GM13977 (cell line): ENCODE measurements around the gene TMED5.

Source experiments
- DNase-seq: peaks from one replicate; pipeline ENCODE4 v3.0.0; 2012; ENCODE audit warnings: low spot score
- CTCF ChIP-seq: IDR thresholded peaks from 2 replicates; pipeline ENCODE4 v1.5.1; 2012; ENCODE audit warnings: mild to moderate bottlenecking, control low read depth; ENCODE audit not compliant: insufficient read depth; ENCODE audit errors: extremely low read depth, missing control alignments
- in situ Hi-C: fragments of 300-500 bp; cut with MboI; formaldehyde crosslinking; loops from one replicate; pipeline ENCODE4 v1.12.0; 2022; ENCODE audit warnings: low sequenced_read_pairs, low pct_unique_long_range_greater_than_20kb, mixed read lengths, inconsistent platforms; ENCODE audit not compliant: unreplicated experiment

The TMED5 gene

GRCh38 chr1:93111561-93111960, 68.7 kb downstream of the TMED5 start:
- in situ Hi-C loops = no loop called here
- no peak for TF ChIP-seq CTCF
- DNase-seq = no peak

- no peak for DNase-seq
- TF ChIP-seq CTCF = no peak
- in situ Hi-C loops = no loop called here
Measured at GRCh38 chr1:93111065-93111464, 69.1 kb downstream of the TMED5 start.

- TF ChIP-seq CTCF = no peak
- no peak for DNase-seq
- in situ Hi-C loops = no loop called here
Measured at GRCh38 chr1:93109578-93109977, 70.6 kb downstream of the TMED5 start.

GRCh38 chr1:93108335-93108734, 71.9 kb downstream of the TMED5 start:
- no peak for DNase-seq
- TF ChIP-seq CTCF = no peak
- in situ Hi-C loops = no loop called here

GRCh38 chr1:93107395-93107794, 72.8 kb downstream of the TMED5 start:
- in situ Hi-C loops = no loop called here
- no peak for TF ChIP-seq CTCF
- DNase-seq = no peak

DNA sequence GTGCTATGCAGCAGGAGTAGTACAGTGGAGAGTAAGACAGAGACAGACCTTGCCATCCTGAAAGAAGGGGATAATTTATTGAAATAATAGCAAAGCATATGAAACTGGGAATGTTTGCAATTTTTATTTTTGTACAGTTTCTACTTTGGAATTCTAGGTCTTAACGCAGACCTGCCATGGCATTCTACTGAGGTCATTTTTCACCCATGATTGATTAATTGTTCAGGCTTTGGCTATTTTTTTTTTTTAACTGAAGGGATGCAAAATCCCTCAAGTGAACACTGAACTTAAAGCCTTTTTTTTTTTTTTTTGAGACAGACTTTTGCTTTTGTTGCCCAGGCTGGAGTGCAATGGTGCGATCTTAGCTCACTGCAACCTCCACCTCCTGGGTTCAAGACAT, 74.0 kb downstream of the TMED5 start:
- in situ Hi-C loops = no loop called here
- DNase-seq = no peak
- TF ChIP-seq CTCF = no peak

DNA sequence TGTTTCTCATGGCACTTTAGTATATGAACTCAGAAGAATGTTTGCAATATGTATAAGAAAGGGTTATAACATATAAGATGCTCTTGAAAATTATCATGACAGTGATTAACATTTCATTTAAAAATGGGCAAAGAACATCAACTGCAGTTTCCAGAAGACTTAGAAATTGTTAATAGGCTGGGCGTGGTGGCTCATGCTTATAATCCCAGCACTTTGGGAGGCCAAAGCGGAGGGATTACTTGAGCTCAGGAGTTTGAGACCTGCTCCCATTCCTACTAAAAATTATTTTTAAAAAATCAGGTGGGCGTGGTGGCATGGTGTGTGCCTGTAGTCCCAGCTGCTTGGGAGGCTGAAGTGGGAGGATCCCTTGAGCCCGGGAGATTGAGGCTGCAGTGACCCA, 78.1 kb downstream of the TMED5 start:
- in situ Hi-C loops = no loop called here
- no peak for TF ChIP-seq CTCF
- DNase-seq = no peak
